K562 (cell line): ENCODE results near the gene ANOS1. TPM values are rescaled to one million over a fixed set of nuclear protein-coding genes. Genes with fewer than 3 reads are reported as not detected.

ENCODE experiments used
- ATAC-seq: fragments of 200-7000 bp; cut with Tn5 transposase; 3 replicates; pipeline ENCODE4 v1.9.1; 2020; ENCODE audit warnings: moderate library complexity
- BruUV-seq: library from RNA; stranded (reverse); fragments of 400-500 nt; replicated peaks from 2 replicates; lab custom pipeline; 2021; lab: Mats Ljungman, UMichigan
- CTCF ChIA-PET: fragments of 300-600 bp; formaldehyde crosslinking; extraction: SDS; loops from one replicate; lab custom pipeline; 2021; ENCODE audit warnings: low intra/inter-chr PET ratio; lab: Yijun Ruan, JAX
- POLR2A ChIA-PET: fragments of 300-600, 350-650 bp; sonication (Branson Sonifier 250); formaldehyde crosslinking; extraction: SDS; loops from one replicate; lab custom pipeline; 2021; ENCODE audit warnings: antibody characterized with exemption, inconsistent platforms; lab: Yijun Ruan, JAX
- DNase-seq, 4 experiments: peaks; one replicate each; pipeline versions ENCODE4 v3.0.0 to v3.0.0-alpha.2; 2011 to 2018; ENCODE audit warnings: low spot score in 3 of 4, mixed read lengths in 3 of 4; ENCODE audit errors: extremely low read depth in 1 of 4
- FAIRE-seq: peaks from 2 replicates; lab custom pipeline; 2011; peaks lifted over from hg19 to GRCh38; lab: Jason Lieb, UNC
- H2AFZ ChIP-seq: 2 replicates; pipeline ENCODE4 v1.6.0; 2011; ENCODE audit warnings: low read depth, low read length, control low read depth, inconsistent platforms
- H3K27ac ChIP-seq: fragments of 200-600 bp; 3 replicates; pipeline ENCODE4 v1.8.0; 2011; ENCODE audit warnings: low read depth, mild to moderate bottlenecking, control low read depth, inconsistent platforms, low read length, moderate library complexity, mixed read lengths; ENCODE audit errors: extremely low read depth
- H3K27me3 ChIP-seq, 2 experiments: fragments of 300-600 bp in 1 of 2; 2 replicates in 1 of 2; 3 replicates in 1 of 2; pipeline versions ENCODE4 v1.6.0 to v1.8.0; 2011; ENCODE audit warnings: inconsistent platforms in 2 of 2, low read length in 2 of 2, mild to moderate bottlenecking in 1 of 2, mixed read lengths in 1 of 2, moderate library complexity in 1 of 2; ENCODE audit not compliant: control insufficient read depth in 2 of 2, insufficient read depth in 2 of 2
- H3K36me3 ChIP-seq: fragments of 300-600 bp; 3 replicates; pipeline ENCODE4 v1.8.0; 2011; ENCODE audit warnings: mild to moderate bottlenecking, low read length, inconsistent platforms; ENCODE audit not compliant: control insufficient read depth, insufficient read depth
- H3K4me1 ChIP-seq, 2 experiments: fragments of 200-600 bp in 1 of 2; replicated peaks in 1 of 2; 2 replicates in 1 of 2; 3 replicates in 1 of 2; pipeline versions ENCODE4 v1.5.1 to v1.8.0; 2011; ENCODE audit warnings: inconsistent platforms in 2 of 2, low read length in 2 of 2, mild to moderate bottlenecking in 1 of 2, mixed read lengths in 1 of 2, moderate library complexity in 1 of 2; ENCODE audit not compliant: control insufficient read depth in 2 of 2, insufficient read depth in 2 of 2
- H3K4me2 ChIP-seq: 2 replicates; pipeline ENCODE4 v1.6.1; 2011; ENCODE audit warnings: low read length, control low read depth, inconsistent platforms, mixed read lengths; ENCODE audit not compliant: insufficient read depth
- H3K4me3 ChIP-seq: fragments of 200-600 bp; sonication (generic), shearing (Covaris generic); 2 replicates; pipeline ENCODE4 v1.5.1; 2016; ENCODE audit warnings: control low read depth, inconsistent platforms
- H3K79me2 ChIP-seq: fragments of 200-600 bp; 3 replicates; pipeline ENCODE4 v1.8.0; 2011; ENCODE audit warnings: low read length, inconsistent platforms; ENCODE audit not compliant: control insufficient read depth, insufficient read depth
- H3K9ac ChIP-seq, 2 experiments: 2 replicates each; pipeline versions ENCODE4 v1.6.0 to v1.6.1; 2011; ENCODE audit warnings: low read depth in 2 of 2, low read length in 2 of 2, control low read depth in 1 of 2, inconsistent platforms in 1 of 2, mild to moderate bottlenecking in 1 of 2, mixed read lengths in 1 of 2; ENCODE audit not compliant: insufficient read depth in 1 of 2
- H3K9me1 ChIP-seq: one replicate; pipeline ENCODE4 v1.6.0; 2011; ENCODE audit warnings: inconsistent platforms, mild to moderate bottlenecking, low read length, moderate library complexity; ENCODE audit not compliant: control insufficient read depth, insufficient read depth
- H3K9me3 ChIP-seq: replicated peaks from 2 replicates; pipeline ENCODE4 v1.5.1; 2011; ENCODE audit warnings: low read depth, low read length, inconsistent platforms; ENCODE audit not compliant: control insufficient read depth, insufficient read depth
- H4K20me1 ChIP-seq: replicated peaks from 2 replicates; pipeline ENCODE4 v1.6.1; 2011; ENCODE audit warnings: low read length, inconsistent platforms, mixed read lengths; ENCODE audit not compliant: control insufficient read depth, insufficient read depth
- CHD4 ChIP-seq: fragments of 200-600 bp; sonication (generic); IDR thresholded peaks from 3 replicates; pipeline ENCODE4 v1.6.1; 2012; ENCODE audit warnings: low read depth, mild to moderate bottlenecking, mixed read lengths, low read length, inconsistent platforms; ENCODE audit not compliant: insufficient read depth, insufficient replicate concordance, poor library complexity, severe bottlenecking
- HNRNPL ChIP-seq: fragments of 200-400 bp; formaldehyde crosslinking; IDR thresholded peaks from 2 replicates; pipeline ENCODE4 v1.6.1; 2017; ENCODE audit warnings: low read depth, mild to moderate bottlenecking, low read length
- MLX ChIP-seq, 2 experiments: fragments of 450-650 bp in 1 of 2; sonication (generic) in 1 of 2; formaldehyde crosslinking; conservative IDR thresholded peaks; 2 replicates each; pipeline versions ENCODE4 v1.4.0 to v1.8.1; 2020 to 2022; ENCODE audit warnings: mild to moderate bottlenecking in 1 of 2, missing genetic modification reagents in 1 of 2
- NFATC3 ChIP-seq: fragments of 450-650 bp; IDR thresholded peaks from 2 replicates; pipeline ENCODE4 v1.6.1; 2017; ENCODE audit warnings: mild to moderate bottlenecking
- NFIC ChIP-seq: fragments of 450-650 bp; IDR thresholded peaks from 2 replicates; pipeline ENCODE4 v1.6.1; 2017; ENCODE audit warnings: mild to moderate bottlenecking, inconsistent platforms
- NR0B1 ChIP-seq: fragments of 450-650 bp; IDR thresholded peaks from one replicate; pipeline ENCODE4 v1.6.1; 2018; ENCODE audit warnings: mild to moderate bottlenecking, moderate library complexity; ENCODE audit not compliant: partially characterized antibody
- SNIP1 ChIP-seq: fragments of 450-650 bp; IDR thresholded peaks from 2 replicates; pipeline ENCODE4 v1.7.1; 2017; ENCODE audit warnings: low read depth, mild to moderate bottlenecking
- TAF9B ChIP-seq: fragments of 450-650 bp; IDR thresholded peaks from 2 replicates; pipeline ENCODE4 v1.6.1; 2018; ENCODE audit warnings: mild to moderate bottlenecking; ENCODE audit not compliant: partially characterized antibody
- TCF15 ChIP-seq: fragments of 250-450 bp; sonication (Bioruptor Pico); IDR thresholded peaks from 2 replicates; pipeline ENCODE4 v1.8.0; 2022; ENCODE audit warnings: moderate library complexity, mild to moderate bottlenecking, inconsistent platforms
- TFE3 ChIP-seq: fragments of 450-650 bp; formaldehyde crosslinking; IDR thresholded peaks from 2 replicates; pipeline ENCODE4 v1.4.0; 2020; ENCODE audit warnings: mild to moderate bottlenecking, mixed read lengths
- TRIM28 ChIP-seq: fragments of 450-650 bp; IDR thresholded peaks from 2 replicates; pipeline ENCODE4 v1.6.1; 2017
- ZFP1 ChIP-seq: fragments of 450-650 bp; formaldehyde crosslinking; IDR thresholded peaks from 2 replicates; pipeline ENCODE4 v1.4.0; 2020; ENCODE audit warnings: mild to moderate bottlenecking, mixed read lengths
- ZFP91 ChIP-seq: sonication (generic); formaldehyde crosslinking; IDR thresholded peaks from 2 replicates; pipeline ENCODE4 v1.8.0; 2022; ENCODE audit warnings: mild to moderate bottlenecking, missing genetic modification reagents
- ZNF212 ChIP-seq: fragments of 450-650 bp; formaldehyde crosslinking; IDR thresholded peaks from 2 replicates; pipeline ENCODE4 v1.4.0; 2020; ENCODE audit warnings: mild to moderate bottlenecking
- ZNF449 ChIP-seq: fragments of 250-450 bp; sonication (Bioruptor Pico); IDR thresholded peaks from 2 replicates; pipeline ENCODE4 v1.8.0; 2022; ENCODE audit warnings: moderate library complexity, mild to moderate bottlenecking, inconsistent platforms
- ZNF717 ChIP-seq: fragments of 250-450 bp; sonication (Bioruptor Pico); IDR thresholded peaks from 2 replicates; pipeline ENCODE4 v1.5.0; 2021
- ZNF76 ChIP-seq: fragments of 250-450 bp; sonication (Bioruptor Pico); IDR thresholded peaks from 2 replicates; pipeline ENCODE4 v1.4.0; 2020; ENCODE audit warnings: mild to moderate bottlenecking, moderate library complexity, borderline replicate concordance
- WGBS: fragments of 100-300 bp; shearing (Covaris generic); methylation state at CpG from one replicate; pipeline ENCODE4 v1.1.6; 2016; ENCODE audit warnings: low coverage, mixed read lengths; ENCODE audit not compliant: insufficient coverage; ENCODE audit errors: missing lambda C conversion rate; 5-methylcytosine and 5-hydroxymethylcytosine counted together
- in situ Hi-C: fragments of 300-500 bp; cut with MboI; formaldehyde crosslinking; loops from 4 replicates; pipeline ENCODE4 v1.15.0; 2018; ENCODE audit warnings: inconsistent platforms, mixed read lengths
- intact Hi-C: fragments of 100-400 bp; cut with micrococcal nuclease; formaldehyde crosslinking; loops from 2 replicates; pipeline ENCODE4 v1.14.2; 2022
- polyA plus RNA-seq, 8 experiments: library from polyadenylated mRNA; depleted of rRNA in 4 of 8; stranded (reverse) in 5 of 8; unstranded in 3 of 8; fragments of >200 nt; fragmentation: Nextera tagmentation in 2 of 8; fragmentation: Illumina TruSeq in 1 of 8; extraction: Ambion mirVana in 2 of 8; extraction: Trizol in 1 of 8; gene quantifications; 2 replicates each; pipeline versions ENCODE4 v1.2.1 to v1.2.3, GENCODE V29; 2011 to 2014; ENCODE audit warnings: inconsistent platforms in 1 of 8, missing spikeins in 1 of 8
- total RNA-seq, 7 experiments: library from RNA; depleted of rRNA in 6 of 7; stranded (reverse); fragments of >200 nt in 6 of 7; fragmentation: Illumina TruSeq in 2 of 7; extraction: Trizol in 2 of 7; gene quantifications; 2 replicates each; pipeline versions ENCODE4 v1.2.1 to v1.2.3, GENCODE V29; 2011 to 2021; ENCODE audit warnings: low replicate concordance in 1 of 7

The ANOS1 gene
- total and polyA plus RNA-seq, 9 of the 15 experiments (the other 6 are each of a cell fraction or from before 2014, with no cell fraction given): 0.04 TPM; not detected in 8

GRCh38 chrX:8692871-8693270, 39.1 kb downstream of the ANOS1 start:
- intact Hi-C loops: no loop called here
- H3K27me3 ChIP-seq: no peaks in the 10 kb centered on the region
- WGBS: 0% methylated on average over 1 of the region's 1 CpG
- no peaks in the 10 kb centered on the region for H4K20me1 ChIP-seq
- in situ Hi-C loops: no loop called here
- H3K36me3 ChIP-seq: no peaks in the 10 kb centered on the region
- TF ChIP-seq NFIC: no peak
- no peak for TF ChIP-seq HNRNPL
- TF ChIP-seq ZNF212 (CRISPR knock-in tag): no peak
- TF ChIP-seq TFE3 (CRISPR knock-in tag): no peak
- no peak for TF ChIP-seq SNIP1
- no peak for TF ChIP-seq ZFP91 (CRISPR knock-in tag)
- no peak for TF ChIP-seq MLX (CRISPR knock-in tag; conservative IDR thresholded peaks at IDR 0.05)
- TF ChIP-seq NR0B1: no peak
- no peak for TF ChIP-seq TAF9B
- TF ChIP-seq TRIM28: no peak
- no peak for TF ChIP-seq ZFP1
- no peak for TF ChIP-seq CHD4
- no peak for TF ChIP-seq NFATC3
- TF ChIP-seq ZNF76 (CRISPR knock-in tag): no peak
- no peak for TF ChIP-seq ZNF717 (CRISPR knock-in tag)
- no peak for TF ChIP-seq ZNF449 (CRISPR knock-in tag)
- no peak for TF ChIP-seq TCF15 (CRISPR knock-in tag)
- H3K4me1 ChIP-seq: no peaks in the 10 kb centered on the region
- H3K4me3 ChIP-seq: no peak overlapping the region
- no peak overlapping the region for H2AFZ ChIP-seq
- H3K9me3 ChIP-seq: no peaks in the 10 kb centered on the region
- no TSS peak for BruUV-seq
- no peaks in the 10 kb centered on the region for H3K79me2 ChIP-seq
- FAIRE-seq: no peak
- no peak for ATAC-seq
- no peak overlapping the region for H3K9ac ChIP-seq
- H3K27ac ChIP-seq: no peak overlapping the region
- H3K4me2 ChIP-seq: no peak overlapping the region
- no peaks in the 10 kb centered on the region for H3K9me1 ChIP-seq
- CTCF ChIA-PET: no interaction called here
- no peak for DNase-seq
- POLR2A ChIA-PET: no interaction called here
